GM18517 (cell line): ENCODE data around the gene OLAH.

Experiments used
- ATAC-seq: cut with Tn5 transposase; IDR thresholded peaks from one replicate; pipeline ENCODE4 v1.9.1; 2021; ENCODE audit warnings: mild to moderate bottlenecking, moderate library complexity; ENCODE audit not compliant: unreplicated experiment

OLAH gene

DNA sequence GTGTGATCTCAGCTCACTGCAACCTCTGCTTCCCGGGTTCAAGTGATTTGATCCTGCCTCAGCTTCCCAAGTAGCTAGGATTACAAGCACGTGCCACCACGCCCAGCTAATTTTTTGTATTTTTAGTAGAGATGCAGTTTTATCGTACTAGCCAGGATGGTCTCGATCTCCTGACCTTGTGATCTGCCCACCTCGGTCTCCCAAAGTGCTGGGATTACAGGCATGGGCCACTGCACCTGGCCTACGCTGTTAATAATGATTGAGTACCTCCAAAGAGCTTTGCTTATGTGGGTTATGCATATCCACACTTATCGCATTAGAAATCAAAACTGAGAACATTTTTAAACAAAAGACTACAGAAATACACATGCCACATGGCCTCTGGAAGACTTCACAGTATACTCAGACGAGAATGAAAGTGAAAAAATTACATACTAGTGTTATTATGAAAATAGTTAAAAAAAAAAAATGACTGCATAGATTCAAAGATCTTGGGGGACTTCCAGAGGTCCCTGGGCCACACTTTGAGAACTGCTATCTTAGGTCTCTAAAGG, 78.8 kb downstream of the OLAH start:
- ATAC-seq = peak; percentile 94
